ENCODE measurements around the gene DCLK3.

DCLK3 gene

GRCh38 chr3:36765104-36765503 is 751 bp upstream of the DCLK3 start:
- no peak for DNase-seq (ENCODE audit: low read depth)

GRCh38 chr3:36764704-36765038 is 318 bp upstream of the DCLK3 start:
- no peak for DNase-seq (ENCODE audit: low read depth)

- DNase-seq (ENCODE audit: low read depth), result no peak
These were observed 1.2 kb downstream of the DCLK3 start for GRCh38 chr3:36762918-36763849.

- no peak for DNase-seq (ENCODE audit: low read depth)
These were observed 2.6 kb downstream of the DCLK3 start for GRCh38 chr3:36761779-36762178.

- no peak for DNase-seq (ENCODE audit: low read depth)
These were observed 8.1 kb downstream of the DCLK3 start for GRCh38 chr3:36756269-36756668.

GRCh38 chr3:36751326-36751725 is 13.0 kb downstream of the DCLK3 start:
- no peak for DNase-seq (ENCODE audit: low read depth)

- DNase-seq (ENCODE audit: low read depth), result no peak
These were observed 13.6 kb downstream of the DCLK3 start for GRCh38 chr3:36750737-36751136.

- DNase-seq (ENCODE audit: low read depth), result no peak
These were observed 19.6 kb downstream of the DCLK3 start for GRCh38 chr3:36744763-36745162.

GRCh38 chr3:36743826-36744225 is 20.5 kb downstream of the DCLK3 start:
- DNase-seq (ENCODE audit: low read depth), result no peak

- no peak for DNase-seq (ENCODE audit: low read depth)
These were observed 23.1 kb downstream of the DCLK3 start for GRCh38 chr3:36741285-36741684.

- no peak for DNase-seq (ENCODE audit: low read depth)
These were observed 23.6 kb downstream of the DCLK3 start for GRCh38 chr3:36740787-36741186.

GRCh38 chr3:36738702-36739101 is 25.7 kb downstream of the DCLK3 start:
- DNase-seq (ENCODE audit: low read depth), result no peak

- no peak for DNase-seq (ENCODE audit: low read depth)
These were observed 28.1 kb downstream of the DCLK3 start for GRCh38 chr3:36736301-36736700.

- DNase-seq (ENCODE audit: low read depth), result no peak
These were observed 29.6 kb downstream of the DCLK3 start for GRCh38 chr3:36734742-36735141.

GRCh38 chr3:36733723-36734122 is 30.6 kb downstream of the DCLK3 start:
- DNase-seq (ENCODE audit: low read depth), result no peak

- no peak for DNase-seq (ENCODE audit: low read depth)
These were observed 31.1 kb downstream of the DCLK3 start for GRCh38 chr3:36733162-36733696.

GRCh38 chr3:36730966-36731365 is 33.4 kb downstream of the DCLK3 start:
- no peak for DNase-seq (ENCODE audit: low read depth)

- no peak for DNase-seq (ENCODE audit: low read depth)
These were observed 34.9 kb downstream of the DCLK3 start for GRCh38 chr3:36729204-36730056.

GRCh38 chr3:36714343-36715086 is 49.8 kb downstream of the DCLK3 start:
- DNase-seq (ENCODE audit: low read depth), result no peak

GRCh38 chr3:36713904-36714303 is 50.4 kb downstream of the DCLK3 start:
- no peak for DNase-seq (ENCODE audit: low read depth)

GRCh38 chr3:36710606-36711005 is 53.7 kb downstream of the DCLK3 start:
- no peak for DNase-seq (ENCODE audit: low read depth)

GRCh38 chr3:36709826-36710365 is 54.5 kb downstream of the DCLK3 start:
- DNase-seq (ENCODE audit: low read depth), result no peak
